Endothelial cell of hepatic sinusoid (primary cell): ENCODE data around the gene GPLD1.
"Not testable (repeated sequence)": the region's sequence is repeated elsewhere in the genome, so short reads cannot be mapped to it uniquely, and the experiment has no call there.

Source experiments
- in situ Hi-C: cut with HindIII; loops from 2 replicates; pipeline ENCODE4 v1.10.0; 2017; ENCODE audit warnings: low sequenced_read_pairs

GPLD1 gene

GRCh38 chr6:24489470-24489869 lies at the start of gene GPLD1:
Gene GPLD1 (minus strand): TSS chr6:24489578. CDS start chr6:24489511, 67 bp downstream.
- in situ Hi-C loops, result no loop called here

GRCh38 chr6:24537771-24538385 lies 48.5 kb upstream of the GPLD1 start:
- in situ Hi-C loops, result loop anchor here (10.0 kb wide), 1 partner anchor 63 kb away; no protein-coding TSS in a partner anchor

GRCh38 chr6:24537082-24537699 lies 47.8 kb upstream of the GPLD1 start:
- in situ Hi-C loops, result loop anchor here (10.0 kb wide), 1 partner anchor 62 kb away; no protein-coding TSS in a partner anchor

GRCh38 chr6:24536466-24536865 lies 47.1 kb upstream of the GPLD1 start:
- in situ Hi-C loops, result loop anchor here (10.0 kb wide), 1 partner anchor 62 kb away; no protein-coding TSS in a partner anchor

GRCh38 chr6:24535210-24535609 lies 45.8 kb upstream of the GPLD1 start:
- in situ Hi-C loops, result loop anchor here (10.0 kb wide), 1 partner anchor 60 kb away; no protein-coding TSS in a partner anchor

GRCh38 chr6:24534329-24534728 lies 45.0 kb upstream of the GPLD1 start:
- in situ Hi-C loops, result loop anchor here (5.0 to 10.0 kb wide), 2 partner anchors 43 to 60 kb away; no protein-coding TSS in a partner anchor

GRCh38 chr6:24529985-24530384 lies 40.6 kb upstream of the GPLD1 start:
- in situ Hi-C loops, result loop anchor here (5.0 to 10.0 kb wide), 2 partner anchors 47 to 55 kb away; no protein-coding TSS in a partner anchor

- in situ Hi-C loops, result no loop called here
Observed at GRCh38 chr6:24524805-24525204, 35.4 kb upstream of the GPLD1 start.

GRCh38 chr6:24524329-24524728 lies 35.0 kb upstream of the GPLD1 start:
- in situ Hi-C loops, result no loop called here

GRCh38 chr6:24522228-24523176 lies 33.1 kb upstream of the GPLD1 start:
- in situ Hi-C loops, result no loop called here

GRCh38 chr6:24520929-24521546 lies 31.7 kb upstream of the GPLD1 start:
- in situ Hi-C loops, result no loop called here

GRCh38 chr6:24517659-24518543 lies 28.5 kb upstream of the GPLD1 start:
- in situ Hi-C loops, result no loop called here

- in situ Hi-C loops, result no loop called here
Observed at GRCh38 chr6:24513602-24514001, 24.2 kb upstream of the GPLD1 start.

GRCh38 chr6:24511976-24512375 lies 22.6 kb upstream of the GPLD1 start:
- in situ Hi-C loops, result not testable (repeated sequence)

- in situ Hi-C loops, result no loop called here
Observed at GRCh38 chr6:24506814-24507520, 17.6 kb upstream of the GPLD1 start.

- in situ Hi-C loops, result no loop called here
Observed at GRCh38 chr6:24504649-24505586, 15.5 kb upstream of the GPLD1 start.

GRCh38 chr6:24504287-24504648 lies 14.9 kb upstream of the GPLD1 start:
- in situ Hi-C loops, result no loop called here

- in situ Hi-C loops, result no loop called here
Observed at GRCh38 chr6:24501914-24502313, 12.5 kb upstream of the GPLD1 start.
